Mucosa of descending colon (tissue), 3 donors: ENCODE measurements around the gene CIB4. TPM values are rescaled to one million over a fixed set of nuclear protein-coding genes. Genes with fewer than 3 reads are reported as not detected.
"Not testable (repeated sequence)": the region's sequence is repeated elsewhere in the genome, so short reads cannot be mapped to it uniquely, and the experiment has no call there.

ENCODE experiments used
- ATAC-seq: fragments of 200-7000 bp; cut with Tn5 transposase; one replicate; pipeline ENCODE4 v1.9.1; 2020; ENCODE audit warnings: mild to moderate bottlenecking, moderate library complexity
- DNase-seq, 3 donors: peaks; one replicate each; pipeline ENCODE4 v3.0.0-alpha.2; 2020
- H3K36me3 ChIP-seq: fragments of 200-600 bp; one replicate; pipeline ENCODE4 v1.8.0; 2021; ENCODE audit warnings: low read depth, mild to moderate bottlenecking
- H3K4me1 ChIP-seq: fragments of 200-600 bp; one replicate; pipeline ENCODE4 v1.8.0; 2021; ENCODE audit warnings: low read depth, mild to moderate bottlenecking
- H3K4me3 ChIP-seq: fragments of 200-600 bp; one replicate; pipeline ENCODE4 v1.8.0; 2021; ENCODE audit warnings: mild to moderate bottlenecking
- H3K9me3 ChIP-seq: fragments of 200-600 bp; one replicate; pipeline ENCODE4 v1.8.0; 2021; ENCODE audit warnings: mild to moderate bottlenecking
- CTCF ChIP-seq: fragments of 200-600 bp; IDR thresholded peaks from one replicate; pipeline ENCODE4 v1.8.0; 2022; ENCODE audit warnings: antibody characterized with exemption, mild to moderate bottlenecking
- intact Hi-C, 2 donors: fragments of 100-400 bp; cut with DNase I in 1 of 2; cut with micrococcal nuclease in 1 of 2; formaldehyde crosslinking; loops; one replicate each; pipeline versions ENCODE4 v1.11.0 to v1.11.1; 2022; cut with DNase I, micrococcal nuclease
- total RNA-seq, 3 donors: library from RNA; stranded (reverse); fragmentation: NEBNext Ultra II Directional in 2 of 3; extraction: Animal tissue kit (Norgen Biotek cat#: 25700) in 2 of 3; gene quantifications; one replicate each; pipeline versions ENCODE4 v1.2.1 to v1.2.4, GENCODE V29; 2021 to 2023
- donor health status: DM: no; HTN: no; CAD: no; lungs with moderate emphysema.
- donor health status: DM: no; HTN: no; CAD: no.
- donor health status: DM: no; HTN: yes; CAD: no.

Gene CIB4
- total RNA-seq, 3 donors from 2014 or later: 0.60 TPM; not detected in 2

GRCh38 chr2:26570083-26570430 is 71.1 kb downstream of the CIB4 start:
- no peaks in the 10 kb centered on the region for H3K36me3 ChIP-seq
- TF ChIP-seq CTCF: no peak
- no peak overlapping the region for H3K4me3 ChIP-seq
- H3K4me1 ChIP-seq: no peaks in the 10 kb centered on the region
- no peak for DNase-seq
- no peaks in the 10 kb centered on the region for H3K9me3 ChIP-seq
- ATAC-seq: no peak
- intact Hi-C loops: no loop called here

GRCh38 chr2:26569216-26570082 is 71.7 kb downstream of the CIB4 start:
- DNase-seq (no peak), ATAC-seq (no peak)
- no peak for TF ChIP-seq CTCF
- intact Hi-C loops: no loop called here
- Histone ChIP-seq H3K36me3 (no peaks in the 10 kb centered on the region), H3K9me3 (no peaks in the 10 kb centered on the region), H3K4me3 (no peak overlapping the region), H3K4me1 (no peaks in the 10 kb centered on the region)

GRCh38 chr2:26568076-26568890 is 72.9 kb downstream of the CIB4 start:
- no peak for DNase-seq
- TF ChIP-seq CTCF: no peak
- ATAC-seq: no peak
- Histone ChIP-seq H3K4me3 (no peak overlapping the region), H3K9me3 (no peaks in the 10 kb centered on the region), H3K36me3 (no peaks in the 10 kb centered on the region), H3K4me1 (no peaks in the 10 kb centered on the region)
- intact Hi-C loops: no loop called here

- no peak for TF ChIP-seq CTCF
- DNase-seq (peak in 1 of 3 donors; percentile 2), ATAC-seq (no peak)
- Histone ChIP-seq H3K36me3 (no peaks in the 10 kb centered on the region), H3K4me3 (no peak overlapping the region), H3K4me1 (peaks cover 5% of the 10 kb centered on the region), H3K9me3 (no peaks in the 10 kb centered on the region)
- intact Hi-C loops: no loop called here
These were observed 73.6 kb downstream of the CIB4 start for GRCh38 chr2:26567534-26567933.

GRCh38 chr2:26566731-26567130 is 74.4 kb downstream of the CIB4 start:
- peaks cover 12% of the 10 kb centered on the region for H3K4me1 ChIP-seq
- ATAC-seq, DNase-seq, intact Hi-C loops, H3K9me3 ChIP-seq, H3K4me3 ChIP-seq, H3K36me3 ChIP-seq: not testable (repeated sequence)

- Histone ChIP-seq H3K4me1 (peaks cover 12% of the 10 kb centered on the region), H3K4me3 (no peak overlapping the region), H3K9me3 (no peaks in the 10 kb centered on the region), H3K36me3 (no peaks in the 10 kb centered on the region)
- peak in 1 of 3 donors; percentile 14 for DNase-seq
- intact Hi-C loops: no loop called here
- no peak for ATAC-seq
- TF ChIP-seq CTCF: no peak
These were observed 75.1 kb downstream of the CIB4 start for GRCh38 chr2:26566081-26566375.
